ENCODE data around the gene COA8.

DNA sequence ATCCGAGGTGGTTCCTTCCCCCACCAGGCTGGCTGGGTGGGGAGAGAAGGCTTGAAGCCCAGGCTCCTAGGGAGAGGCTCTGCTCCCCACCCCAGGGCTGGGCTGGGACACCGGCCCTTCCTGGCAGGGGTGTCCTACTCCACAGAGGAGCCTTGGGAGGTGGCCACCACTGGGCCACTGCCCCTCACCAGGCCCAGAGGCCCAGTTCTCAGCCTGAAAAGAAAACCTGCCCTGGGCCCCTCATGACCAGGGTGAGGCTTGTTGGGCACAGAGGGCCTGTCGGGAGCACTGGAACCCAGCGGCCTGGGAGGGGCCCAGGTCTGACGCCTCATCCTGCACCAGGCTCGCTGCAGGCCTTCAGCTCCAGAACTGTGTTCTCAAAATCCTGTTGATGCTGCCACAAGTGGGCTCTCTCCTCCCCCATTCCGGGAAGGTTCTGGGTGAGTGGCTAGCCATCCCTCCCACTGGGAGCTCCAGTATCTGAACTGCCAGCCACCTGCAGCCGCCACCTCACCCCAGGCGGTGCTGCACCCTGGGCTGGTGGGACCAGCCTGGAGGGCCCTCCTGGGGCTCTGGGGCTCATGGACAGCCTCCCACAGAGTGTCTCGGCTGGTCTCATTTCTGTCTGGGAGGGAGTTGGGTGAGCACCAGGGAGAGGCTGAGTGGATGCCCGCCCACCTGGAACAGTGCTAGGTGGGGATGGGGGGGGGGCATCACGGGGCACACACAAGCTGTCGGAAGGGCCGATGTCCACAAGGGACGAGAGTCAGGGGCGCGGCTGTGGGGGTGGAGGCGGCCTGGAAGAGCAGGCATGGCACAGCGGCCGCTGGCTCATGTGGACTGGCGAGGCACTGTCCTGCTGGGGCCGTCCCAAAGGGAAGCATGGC is 12.1 kb upstream of the COA8 start:
- TF ChIP-seq, protein P1, sequence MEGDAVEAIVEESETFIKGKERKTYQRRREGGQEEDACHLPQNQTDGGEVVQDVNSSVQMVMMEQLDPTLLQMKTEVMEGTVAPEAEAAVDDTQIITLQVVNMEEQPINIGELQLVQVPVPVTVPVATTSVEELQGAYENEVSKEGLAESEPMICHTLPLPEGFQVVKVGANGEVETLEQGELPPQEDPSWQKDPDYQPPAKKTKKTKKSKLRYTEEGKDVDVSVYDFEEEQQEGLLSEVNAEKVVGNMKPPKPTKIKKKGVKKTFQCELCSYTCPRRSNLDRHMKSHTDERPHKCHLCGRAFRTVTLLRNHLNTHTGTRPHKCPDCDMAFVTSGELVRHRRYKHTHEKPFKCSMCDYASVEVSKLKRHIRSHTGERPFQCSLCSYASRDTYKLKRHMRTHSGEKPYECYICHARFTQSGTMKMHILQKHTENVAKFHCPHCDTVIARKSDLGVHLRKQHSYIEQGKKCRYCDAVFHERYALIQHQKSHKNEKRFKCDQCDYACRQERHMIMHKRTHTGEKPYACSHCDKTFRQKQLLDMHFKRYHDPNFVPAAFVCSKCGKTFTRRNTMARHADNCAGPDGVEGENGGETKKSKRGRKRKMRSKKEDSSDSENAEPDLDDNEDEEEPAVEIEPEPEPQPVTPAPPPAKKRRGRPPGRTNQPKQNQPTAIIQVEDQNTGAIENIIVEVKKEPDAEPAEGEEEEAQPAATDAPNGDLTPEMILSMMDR (IDR thresholded peaks at IDR 0.05), result no peak
- no peak for TF ChIP-seq POLR2A (IDR thresholded peaks at IDR 0.05)

All from vagina (tissue), 2 donors.